Measurements from ENCODE around the gene SLC5A9. TPM values are rescaled to one million over a fixed set of nuclear protein-coding genes. Genes with fewer than 3 reads are reported as not detected.
"Not testable (repeated sequence)": the region's sequence is repeated elsewhere in the genome, so short reads cannot be mapped to it uniquely, and the experiment has no call there.

SLC5A9 gene
- total RNA-seq, 1 donor from 2014 or later, result not detected

DNA sequence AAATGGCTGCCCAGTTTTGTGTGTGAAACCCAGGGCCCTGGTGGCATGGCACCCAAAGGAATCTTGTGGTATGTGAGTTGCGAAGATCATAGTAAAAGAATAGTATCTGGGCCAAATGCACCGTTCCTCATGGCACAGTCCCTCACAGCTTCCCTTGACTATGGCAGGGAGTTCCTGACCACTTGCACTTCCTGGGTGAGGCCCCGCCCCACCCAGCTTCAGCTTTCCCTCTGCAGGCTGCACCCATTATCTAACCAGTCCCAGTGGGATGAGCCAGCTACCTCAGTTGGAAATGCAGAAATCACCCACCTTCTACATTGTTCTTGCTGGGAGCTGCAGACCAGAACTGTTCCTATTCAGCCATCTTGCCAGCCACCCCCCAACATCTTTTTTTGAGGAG is 63.0 kb downstream of the SLC5A9 start:
- H3K27me3 Mint-ChIP-seq (ENCODE audit: unreplicated experiment), result no peaks in the 10 kb centered on the region

DNA sequence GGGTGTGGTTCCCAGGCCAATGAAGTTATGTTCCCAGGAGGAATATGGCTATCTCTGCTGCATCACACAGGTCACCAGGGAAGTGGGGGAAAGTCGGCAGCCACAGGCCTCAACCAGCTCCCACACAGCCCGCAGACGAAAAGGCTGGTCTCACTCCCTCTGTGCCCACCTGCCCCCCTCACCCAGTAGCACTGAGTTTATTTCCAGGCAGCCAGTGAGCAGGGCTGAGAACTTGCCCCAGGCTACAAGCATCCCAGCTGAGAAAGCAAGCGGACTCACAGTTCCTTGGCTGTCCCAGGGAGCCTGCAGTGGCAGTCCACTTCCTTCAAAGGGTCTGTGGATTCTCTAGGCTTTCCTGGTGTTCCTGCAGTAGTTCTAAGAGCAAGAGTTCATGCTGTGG is 68.9 kb downstream of the SLC5A9 start:
- TF ChIP-seq, protein P1, sequence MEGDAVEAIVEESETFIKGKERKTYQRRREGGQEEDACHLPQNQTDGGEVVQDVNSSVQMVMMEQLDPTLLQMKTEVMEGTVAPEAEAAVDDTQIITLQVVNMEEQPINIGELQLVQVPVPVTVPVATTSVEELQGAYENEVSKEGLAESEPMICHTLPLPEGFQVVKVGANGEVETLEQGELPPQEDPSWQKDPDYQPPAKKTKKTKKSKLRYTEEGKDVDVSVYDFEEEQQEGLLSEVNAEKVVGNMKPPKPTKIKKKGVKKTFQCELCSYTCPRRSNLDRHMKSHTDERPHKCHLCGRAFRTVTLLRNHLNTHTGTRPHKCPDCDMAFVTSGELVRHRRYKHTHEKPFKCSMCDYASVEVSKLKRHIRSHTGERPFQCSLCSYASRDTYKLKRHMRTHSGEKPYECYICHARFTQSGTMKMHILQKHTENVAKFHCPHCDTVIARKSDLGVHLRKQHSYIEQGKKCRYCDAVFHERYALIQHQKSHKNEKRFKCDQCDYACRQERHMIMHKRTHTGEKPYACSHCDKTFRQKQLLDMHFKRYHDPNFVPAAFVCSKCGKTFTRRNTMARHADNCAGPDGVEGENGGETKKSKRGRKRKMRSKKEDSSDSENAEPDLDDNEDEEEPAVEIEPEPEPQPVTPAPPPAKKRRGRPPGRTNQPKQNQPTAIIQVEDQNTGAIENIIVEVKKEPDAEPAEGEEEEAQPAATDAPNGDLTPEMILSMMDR (IDR thresholded peaks at IDR 0.05; ENCODE audit: partially characterized antibody, unreplicated experiment), result no peak
- Mint-ChIP-seq H3K9me3 (ENCODE audit: unreplicated experiment) (peaks cover 3% of the 10 kb centered on the region), H3K27ac (ENCODE audit: unreplicated experiment) (no peak overlapping the region), H3K36me3 (ENCODE audit: unreplicated experiment) (no peaks in the 10 kb centered on the region), H3K4me1 (ENCODE audit: low read depth, unreplicated experiment) (no peaks in the 10 kb centered on the region), H3K27me3 (ENCODE audit: unreplicated experiment) (no peaks in the 10 kb centered on the region), H3K4me3 (ENCODE audit: unreplicated experiment) (no peak overlapping the region)
- no peak for DNase-seq

More for the DNA sequence above, 63.0 kb downstream of the SLC5A9 start:
- Mint-ChIP-seq H3K36me3 (ENCODE audit: unreplicated experiment) (no peaks in the 10 kb centered on the region), H3K9me3 (ENCODE audit: unreplicated experiment) (peaks cover 3% of the 10 kb centered on the region), H3K27ac (ENCODE audit: unreplicated experiment) (no peak overlapping the region), H3K4me3 (ENCODE audit: unreplicated experiment) (no peak overlapping the region), H3K4me1 (ENCODE audit: low read depth, unreplicated experiment) (no peaks in the 10 kb centered on the region)
- no peak for DNase-seq
- TF ChIP-seq, protein P1 (IDR thresholded peaks at IDR 0.05; ENCODE audit: partially characterized antibody, unreplicated experiment), result no peak

DNA sequence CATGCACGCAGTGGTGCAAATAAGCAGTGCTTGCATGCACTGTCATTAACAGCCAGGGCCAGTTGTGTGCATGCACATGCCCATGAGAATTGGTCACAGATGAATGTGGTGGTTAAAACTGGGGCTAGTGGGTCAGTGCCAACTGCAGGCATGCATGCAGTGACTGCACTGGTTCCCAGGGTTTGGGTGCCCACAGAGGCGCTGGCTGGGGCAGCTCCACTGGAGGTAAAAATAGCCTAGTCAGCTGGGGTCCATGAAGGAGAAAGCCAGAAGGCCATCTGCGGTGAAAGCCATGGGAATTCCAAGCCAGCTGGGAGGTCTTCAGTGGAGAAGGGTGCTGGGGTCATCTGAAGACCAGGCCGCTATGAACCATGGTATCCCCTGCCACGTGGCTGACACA is 70.2 kb downstream of the SLC5A9 start:
- H3K27me3 Mint-ChIP-seq (ENCODE audit: unreplicated experiment), result no peaks in the 10 kb centered on the region
- no peak overlapping the region for H3K27ac Mint-ChIP-seq (ENCODE audit: unreplicated experiment)
- DNase-seq, result no peak
- no peaks in the 10 kb centered on the region for H3K4me1 Mint-ChIP-seq (ENCODE audit: low read depth, unreplicated experiment)
- peaks cover 2% of the 10 kb centered on the region for H3K9me3 Mint-ChIP-seq (ENCODE audit: unreplicated experiment)
- no peaks in the 10 kb centered on the region for H3K36me3 Mint-ChIP-seq (ENCODE audit: unreplicated experiment)
- no peak overlapping the region for H3K4me3 Mint-ChIP-seq (ENCODE audit: unreplicated experiment)
- TF ChIP-seq, protein P1 (IDR thresholded peaks at IDR 0.05; ENCODE audit: partially characterized antibody, unreplicated experiment), result no peak

DNA sequence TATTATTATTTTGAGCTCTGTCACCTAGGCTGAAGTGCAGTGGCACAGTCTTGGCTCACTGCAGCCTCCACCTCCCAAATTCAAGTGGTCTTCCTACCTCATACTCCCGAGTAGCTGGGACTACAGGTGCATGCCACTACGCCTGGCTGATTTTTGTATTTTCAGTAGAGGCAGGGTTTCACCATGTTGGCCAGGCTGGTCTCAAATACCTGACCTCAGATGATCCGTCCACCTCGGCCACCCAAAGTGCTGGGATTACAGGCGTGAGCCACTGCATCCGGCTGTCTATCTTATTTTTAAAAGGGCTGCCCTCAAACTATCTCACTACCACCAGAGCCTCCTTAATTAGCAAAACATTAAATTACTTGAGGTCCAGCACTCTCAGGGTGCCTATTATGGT is 71.6 kb downstream of the SLC5A9 start:
- H3K27me3 Mint-ChIP-seq (ENCODE audit: unreplicated experiment); H3K4me3 Mint-ChIP-seq (ENCODE audit: unreplicated experiment); DNase-seq; H3K9me3 Mint-ChIP-seq (ENCODE audit: unreplicated experiment); H3K4me1 Mint-ChIP-seq (ENCODE audit: low read depth, unreplicated experiment); H3K36me3 Mint-ChIP-seq (ENCODE audit: unreplicated experiment); H3K27ac Mint-ChIP-seq (ENCODE audit: unreplicated experiment): not testable (repeated sequence)

DNA sequence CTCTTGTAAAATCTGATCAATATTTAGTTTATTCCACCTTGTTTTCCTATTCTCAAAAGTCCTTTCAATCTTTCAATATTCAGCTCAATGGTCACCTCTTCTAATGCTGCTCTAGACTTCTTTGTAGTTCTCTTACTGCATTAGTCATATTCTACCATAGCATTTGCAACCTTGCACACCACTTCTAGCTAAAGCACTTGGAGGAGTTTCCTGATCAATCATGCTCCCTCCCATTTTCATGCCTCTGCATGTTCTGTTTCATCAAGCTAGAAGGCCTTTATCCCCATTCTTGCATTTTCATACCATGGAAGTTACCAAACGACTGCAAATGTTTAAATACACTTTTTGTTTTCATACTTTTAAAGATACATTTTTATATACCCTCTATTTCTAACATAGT is 72.1 kb downstream of the SLC5A9 start:
- H3K4me3 Mint-ChIP-seq (ENCODE audit: unreplicated experiment), result no peak overlapping the region
- peaks cover 2% of the 10 kb centered on the region for H3K9me3 Mint-ChIP-seq (ENCODE audit: unreplicated experiment)
- H3K36me3 Mint-ChIP-seq (ENCODE audit: unreplicated experiment), result no peaks in the 10 kb centered on the region
- TF ChIP-seq, protein P1 (IDR thresholded peaks at IDR 0.05; ENCODE audit: partially characterized antibody, unreplicated experiment), result no peak
- no peak for DNase-seq
- peaks cover 2% of the 10 kb centered on the region for H3K27me3 Mint-ChIP-seq (ENCODE audit: unreplicated experiment)
- no peak overlapping the region for H3K27ac Mint-ChIP-seq (ENCODE audit: unreplicated experiment)
- H3K4me1 Mint-ChIP-seq (ENCODE audit: low read depth, unreplicated experiment), result no peaks in the 10 kb centered on the region

Other genes starting within 250 kb of the SLC5A9 start
- 0.64 TPM for gene TRABD2B, start 225.3 kb upstream of the SLC5A9 start, total RNA-seq (ENCODE audit: unreplicated experiment)
- gene SPATA6, start 249.5 kb downstream of the SLC5A9 start, total RNA-seq (ENCODE audit: unreplicated experiment), result 11.3 TPM

Measured in glutamatergic neuron (in vitro differentiated cells).